ENCODE results near the gene SPATA9.

Gene SPATA9, protein sequence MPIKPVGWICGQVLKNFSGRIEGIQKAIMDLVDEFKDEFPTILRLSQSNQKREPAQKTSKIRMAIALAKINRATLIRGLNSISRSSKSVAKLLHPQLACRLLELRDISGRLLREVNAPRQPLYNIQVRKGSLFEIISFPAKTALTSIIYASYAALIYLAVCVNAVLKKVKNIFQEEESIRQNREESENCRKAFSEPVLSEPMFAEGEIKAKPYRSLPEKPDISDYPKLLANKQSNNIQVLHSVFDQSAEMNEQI

DNA sequence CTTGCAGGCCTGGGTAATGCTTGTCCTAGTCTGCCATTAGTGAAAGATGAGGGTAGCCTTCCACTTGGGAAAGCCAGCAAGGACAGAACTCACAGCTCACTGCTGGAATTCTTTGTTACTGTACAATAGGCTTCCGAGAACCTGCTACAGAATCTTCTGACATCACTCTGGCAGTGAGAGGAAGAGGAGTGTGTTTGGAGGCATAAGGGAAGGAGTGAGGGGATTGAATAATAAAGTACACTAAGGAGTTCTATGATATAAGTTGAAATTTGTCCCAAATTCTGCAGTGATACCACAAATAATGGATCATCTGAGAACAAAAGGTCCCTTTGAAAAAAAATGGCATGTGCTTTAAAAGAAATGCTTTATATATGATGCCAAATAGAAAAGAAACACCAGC lies at the start of gene SPATA9:
Gene SPATA9, minus strand, starts transcription at position 101 of the 400 bp plus-strand sequence. CDS start 137 bp downstream, outside the sequence.
- no peak for DNase-seq

DNA sequence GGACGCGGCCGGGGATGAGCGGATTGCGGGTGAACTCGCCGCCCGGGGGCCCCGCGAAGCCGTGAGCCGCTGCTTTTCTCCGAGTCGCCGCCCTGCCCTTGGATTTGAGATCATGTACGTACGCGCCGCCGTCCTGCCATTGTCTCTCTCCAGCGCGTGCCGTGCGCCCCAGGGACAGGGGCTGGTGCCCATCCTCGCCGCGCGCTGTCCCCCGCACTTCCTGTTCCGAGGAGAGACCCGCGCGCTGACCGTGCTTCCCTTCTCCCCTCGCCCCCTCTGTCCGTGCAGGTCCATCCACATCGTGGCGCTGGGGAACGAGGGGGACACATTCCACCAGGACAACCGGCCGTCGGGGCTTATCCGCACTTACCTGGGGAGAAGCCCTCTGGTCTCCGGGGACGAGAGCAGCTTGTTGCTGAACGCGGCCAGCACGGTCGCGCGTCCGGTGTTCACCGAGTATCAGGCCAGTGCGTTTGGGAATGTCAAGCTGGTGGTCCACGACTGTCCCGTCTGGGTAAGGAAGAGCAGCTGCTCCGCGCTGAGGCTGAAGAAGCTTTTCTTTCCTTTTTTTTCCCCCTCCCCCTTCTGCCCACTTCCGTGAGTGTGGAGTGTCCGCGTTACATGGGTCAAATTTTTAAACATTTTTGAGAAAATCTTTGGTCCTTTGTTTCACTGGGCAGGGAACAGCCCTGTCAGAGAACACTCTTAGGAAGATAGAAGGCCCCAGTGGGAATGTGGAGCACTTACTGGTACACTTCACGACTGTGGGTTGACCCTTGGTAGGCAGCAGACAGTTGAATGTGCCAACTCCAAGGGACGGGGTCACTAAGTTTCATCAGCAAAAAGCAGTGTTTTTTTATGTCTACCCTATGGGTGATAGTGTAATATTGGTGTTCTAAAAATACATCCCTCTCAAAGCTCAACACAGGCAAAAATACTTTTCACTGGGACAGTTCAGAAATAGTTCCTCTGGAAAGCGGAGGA lies 49.1 kb upstream of the SPATA9 start:
- peak; percentile 45 for DNase-seq

DNA sequence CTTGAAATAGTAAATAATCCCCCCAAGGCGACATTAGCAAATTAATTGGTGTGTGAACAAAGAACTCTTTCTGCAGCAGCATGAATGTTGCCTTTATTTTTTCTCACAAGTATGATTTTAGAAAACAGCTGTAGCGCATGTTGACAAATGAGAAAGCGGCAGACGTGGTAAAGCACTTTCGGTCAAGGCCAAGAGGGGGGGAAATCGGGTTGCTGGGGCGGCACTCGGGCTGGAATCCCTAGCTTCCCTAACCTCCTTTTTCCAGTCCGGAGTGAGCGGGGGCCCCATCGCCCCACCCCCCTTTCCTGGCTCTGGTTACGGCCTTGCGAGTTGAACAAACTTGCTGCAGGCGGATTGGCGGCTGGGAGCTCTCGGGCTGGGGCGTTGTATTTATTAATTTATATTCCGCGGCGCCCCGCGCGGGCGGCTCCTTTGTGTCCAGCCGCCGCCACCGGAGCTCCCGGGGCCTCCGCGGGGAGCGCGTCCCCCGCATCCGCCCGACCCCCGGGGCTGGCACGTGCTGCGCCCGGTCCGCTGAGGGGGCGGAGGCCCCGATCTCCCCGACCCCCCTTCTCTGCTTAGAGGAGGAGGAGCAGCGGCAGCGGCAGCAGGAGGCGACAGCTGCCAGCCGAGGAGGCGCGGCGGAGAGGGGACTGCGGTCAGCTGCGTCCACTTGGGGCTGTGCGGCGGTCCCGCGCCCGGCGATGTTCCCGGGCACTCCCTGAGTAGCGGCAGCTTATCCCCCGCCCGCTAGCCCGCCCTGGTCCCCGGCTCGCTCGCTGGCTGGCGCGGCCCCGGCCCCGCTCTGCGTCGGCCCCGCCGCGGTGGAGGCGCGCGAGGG lies 48.2 kb upstream of the SPATA9 start, which contains the start of gene RHOBTB3:
Gene RHOBTB3, plus strand, starts transcription at position 607 of the 841 bp plus-strand sequence. CDS start 347 bp downstream, outside the sequence.
- DNase-seq: peak; percentile 54

DNA sequence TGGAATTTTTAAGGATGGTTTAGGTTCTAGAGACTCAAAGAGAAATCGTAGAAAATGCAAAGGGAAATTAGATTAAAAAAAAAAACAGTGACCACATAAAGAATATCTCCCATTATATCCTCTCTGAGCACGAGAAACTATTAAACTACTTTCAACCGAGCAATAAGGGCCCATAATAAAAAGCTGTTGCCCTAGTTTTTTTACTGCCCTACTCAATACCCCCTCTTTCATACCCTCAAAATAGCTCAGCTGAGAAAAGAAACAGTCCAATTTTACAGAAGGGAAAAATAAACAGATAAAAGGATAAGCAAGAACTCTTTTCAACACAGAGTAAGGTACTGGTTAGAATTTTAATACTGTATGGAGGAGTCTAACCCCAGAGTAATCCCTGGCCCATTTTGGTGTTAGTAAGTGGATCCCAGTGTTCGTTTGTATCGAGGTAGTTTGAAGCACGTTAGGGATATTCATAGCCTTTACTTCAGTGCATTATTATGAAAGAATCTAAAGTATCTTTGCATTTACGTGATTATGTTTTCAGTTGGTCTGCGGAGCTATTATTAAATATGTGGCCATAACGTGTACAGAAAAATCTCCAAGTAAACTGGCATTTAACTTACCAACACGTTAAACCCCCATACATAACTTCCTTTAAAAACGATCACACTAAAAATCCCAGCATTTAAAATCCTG lies 47.4 kb upstream of the SPATA9 start:
- DNase-seq: no peak

DNA sequence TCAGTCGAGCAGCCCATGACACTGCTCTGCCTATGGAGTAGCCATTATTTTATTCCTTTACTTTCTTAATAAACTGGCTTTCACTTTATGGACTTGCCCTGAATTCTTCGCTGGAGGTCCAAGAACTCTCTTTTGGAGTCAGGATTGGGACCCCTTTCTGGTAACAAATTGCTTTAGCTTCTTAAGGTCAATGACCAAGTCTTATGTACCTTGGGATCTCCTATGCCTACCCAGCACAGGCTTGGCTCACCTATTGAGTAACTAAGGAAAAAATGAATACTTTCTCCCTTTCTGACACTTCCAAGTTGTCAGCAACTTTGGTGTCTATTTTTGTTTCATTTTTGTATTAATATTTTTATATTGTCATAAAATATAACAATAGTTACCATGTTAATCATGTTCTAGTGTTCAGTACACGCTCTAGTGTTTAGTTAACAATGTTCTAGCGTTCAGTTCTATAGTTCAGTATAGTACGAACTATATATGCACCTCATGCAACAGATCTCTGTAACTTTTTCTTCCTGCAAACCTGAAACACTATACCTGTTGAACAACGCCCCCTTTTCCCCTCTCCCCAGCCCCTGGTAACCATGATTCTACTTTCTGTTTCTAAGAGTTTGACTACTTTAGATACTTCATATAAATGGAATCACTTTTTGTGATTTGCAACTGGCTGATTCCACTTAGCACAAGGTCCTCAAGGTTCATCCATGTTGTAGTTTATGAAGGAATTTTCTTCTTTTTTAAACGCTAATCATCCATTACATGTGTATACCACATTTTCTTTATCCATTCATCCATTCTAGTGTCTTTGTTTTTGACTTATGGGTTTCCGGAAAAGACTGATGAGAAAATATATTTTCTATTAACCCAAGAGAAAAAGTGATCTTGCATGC lies 46.6 kb upstream of the SPATA9 start:
- DNase-seq: no peak

DNA sequence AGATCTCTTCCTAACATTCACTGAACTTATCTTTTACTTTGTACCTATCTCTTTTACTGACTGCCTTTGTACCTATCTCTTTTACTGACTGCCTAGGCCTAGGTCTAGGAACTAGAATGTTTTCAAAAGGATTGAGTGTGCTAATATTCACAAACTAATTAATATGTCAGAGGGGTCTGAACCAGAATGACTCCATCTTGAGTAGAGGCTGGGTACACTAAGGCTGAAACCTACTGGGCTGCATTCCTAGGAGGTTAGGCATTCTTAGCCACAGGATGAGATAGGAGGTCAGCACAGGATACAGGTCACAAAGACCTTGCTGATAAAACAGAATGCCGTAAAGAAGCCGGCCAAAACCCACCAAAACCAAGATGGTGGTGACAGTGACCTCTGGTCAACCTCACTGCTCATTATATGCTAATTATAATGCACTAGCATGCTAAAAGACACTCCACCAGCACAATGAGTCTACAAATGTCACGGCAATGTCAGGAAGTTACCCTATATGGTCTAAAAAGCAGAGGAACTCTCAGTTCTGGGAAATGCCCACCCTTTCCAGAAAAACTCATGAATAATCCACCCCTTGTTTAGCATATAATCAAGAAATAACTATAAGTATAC lies 45.8 kb upstream of the SPATA9 start:
- no peak for DNase-seq

DNA sequence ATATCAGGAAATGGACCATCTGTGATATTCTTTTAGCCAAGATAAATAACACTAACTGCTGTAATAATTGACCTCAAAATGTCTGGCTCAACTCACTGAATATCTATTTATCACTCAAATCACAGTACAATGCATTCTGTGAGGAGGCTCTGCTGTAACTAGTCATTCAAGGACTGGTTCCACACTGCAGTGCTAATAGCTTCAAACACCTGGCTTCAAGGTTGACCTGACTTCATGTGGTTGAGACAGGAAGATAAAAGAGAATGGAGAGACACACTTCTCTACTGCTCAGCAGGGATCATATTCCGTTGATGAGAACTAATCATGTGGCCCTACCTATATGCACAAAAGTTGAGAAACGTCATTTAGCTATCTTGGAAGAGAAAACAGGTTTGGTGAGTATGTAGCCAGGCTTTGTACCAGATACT lies 45.0 kb upstream of the SPATA9 start:
- no peak for DNase-seq

DNA sequence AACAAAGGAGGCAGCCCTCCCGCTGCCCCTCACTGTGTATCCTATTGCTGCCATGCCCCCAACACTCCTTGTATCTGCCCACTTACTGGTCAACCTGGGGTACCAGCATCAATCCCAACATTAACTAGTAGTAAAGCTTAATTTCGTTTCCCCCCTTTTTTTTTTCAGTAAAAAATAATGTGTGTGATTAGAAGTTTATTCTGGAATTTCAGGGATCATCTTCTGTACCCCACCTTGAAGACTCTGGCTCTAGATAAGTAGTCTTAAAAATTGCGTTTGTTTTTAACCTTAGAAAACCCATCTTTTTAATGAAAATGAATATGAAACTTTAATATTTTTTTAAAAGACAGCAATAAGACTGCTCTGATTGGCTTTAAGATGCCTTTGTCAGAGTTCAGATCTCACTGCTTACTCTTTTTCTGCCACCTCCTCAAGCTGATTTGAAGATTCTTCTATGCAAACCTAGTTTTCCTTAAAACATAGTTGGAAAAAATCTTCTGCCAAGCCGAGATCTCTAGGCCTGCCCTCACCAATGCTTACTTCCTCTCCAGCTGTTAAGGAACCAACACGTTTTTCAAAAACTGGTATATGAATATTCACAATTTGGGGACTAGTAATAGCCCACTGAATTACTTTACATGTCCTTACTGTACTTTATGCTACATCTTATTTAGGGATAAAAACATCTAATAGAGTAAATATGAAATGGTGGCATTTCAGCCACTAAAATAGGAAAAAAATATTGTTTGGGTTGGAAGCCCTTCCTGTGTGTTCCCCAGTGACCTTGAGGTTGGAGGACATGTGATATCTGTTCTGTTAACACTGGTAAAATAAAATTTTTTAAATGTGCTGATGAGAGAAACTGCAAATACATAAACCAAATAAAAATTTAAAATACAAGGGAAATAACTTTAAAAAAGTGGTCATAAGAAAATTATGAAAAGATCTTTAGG lies 44.3 kb upstream of the SPATA9 start:
- DNase-seq: no peak

DNA sequence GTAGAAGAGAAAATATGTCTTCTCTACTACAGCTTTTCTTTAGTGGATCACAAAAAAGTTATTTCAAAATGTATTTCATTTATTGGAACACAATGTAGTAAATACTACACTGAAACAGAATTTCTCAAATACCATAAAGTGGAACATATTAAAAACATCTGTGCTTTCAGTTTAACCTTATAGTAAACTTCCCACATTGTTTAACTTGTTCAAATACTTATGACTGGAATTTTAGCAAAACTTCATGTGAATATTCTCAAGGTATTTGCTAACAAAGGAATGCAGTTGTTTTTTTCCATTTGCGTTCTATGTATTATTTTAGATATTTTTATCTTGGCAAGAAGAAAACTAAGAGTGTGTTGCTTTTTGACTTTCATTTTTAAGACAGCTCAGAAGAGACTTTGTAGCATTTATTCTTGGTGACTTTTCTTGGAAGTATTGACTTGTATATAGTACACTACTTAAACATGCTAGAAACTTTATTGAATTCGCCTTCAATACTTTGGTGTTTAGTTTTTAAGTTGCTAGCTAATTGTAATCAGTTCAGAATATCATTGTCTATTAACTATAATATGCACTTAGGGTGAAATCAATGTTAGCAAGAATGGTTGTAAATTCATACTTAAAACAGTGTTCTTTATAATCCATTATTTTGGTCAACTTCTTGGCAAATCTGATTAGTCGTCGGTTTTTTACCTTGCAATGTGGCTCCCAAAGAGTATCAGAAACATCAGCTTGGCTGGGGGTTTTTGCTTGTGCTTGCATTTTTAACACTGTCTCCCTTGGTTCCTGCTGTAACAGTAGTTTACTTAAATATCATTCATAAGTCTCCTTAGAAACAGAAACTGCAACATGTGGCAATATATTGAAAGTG lies 43.4 kb upstream of the SPATA9 start:
- no peak for DNase-seq

DNA sequence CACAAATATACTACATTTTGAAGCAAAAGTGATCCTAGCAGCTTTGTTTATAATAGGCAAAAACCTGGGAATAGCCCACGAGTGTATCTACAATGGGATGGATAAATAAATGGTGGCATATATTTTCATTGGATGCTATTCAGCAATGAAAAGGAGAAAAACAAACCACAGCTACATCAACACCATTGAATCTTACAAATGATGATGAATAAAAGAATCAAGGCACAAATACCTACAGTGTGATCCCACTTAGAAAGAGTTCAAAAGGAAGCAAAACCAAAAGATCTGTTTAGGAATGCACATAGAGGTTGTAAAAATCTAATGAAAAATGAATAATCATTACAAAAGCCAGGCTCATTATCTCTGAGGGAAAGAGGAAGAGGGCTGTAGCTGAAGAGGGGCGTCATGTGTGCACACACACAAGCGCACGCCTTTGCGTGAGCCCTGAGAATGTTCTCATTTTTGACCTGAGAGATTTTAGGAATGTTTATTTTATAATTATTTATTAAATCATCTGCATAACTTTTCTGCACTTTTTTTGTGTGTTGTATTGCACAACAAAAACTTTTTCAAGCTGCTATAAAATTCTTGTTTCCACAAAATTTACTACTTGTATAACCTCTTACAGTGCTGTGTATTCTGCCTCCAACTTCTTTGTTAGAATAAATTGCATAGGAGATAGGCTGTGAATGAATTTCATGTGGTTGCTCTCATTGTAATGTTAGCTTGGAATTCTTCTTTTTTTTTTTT lies 42.5 kb upstream of the SPATA9 start:
- no peak for DNase-seq

DNA sequence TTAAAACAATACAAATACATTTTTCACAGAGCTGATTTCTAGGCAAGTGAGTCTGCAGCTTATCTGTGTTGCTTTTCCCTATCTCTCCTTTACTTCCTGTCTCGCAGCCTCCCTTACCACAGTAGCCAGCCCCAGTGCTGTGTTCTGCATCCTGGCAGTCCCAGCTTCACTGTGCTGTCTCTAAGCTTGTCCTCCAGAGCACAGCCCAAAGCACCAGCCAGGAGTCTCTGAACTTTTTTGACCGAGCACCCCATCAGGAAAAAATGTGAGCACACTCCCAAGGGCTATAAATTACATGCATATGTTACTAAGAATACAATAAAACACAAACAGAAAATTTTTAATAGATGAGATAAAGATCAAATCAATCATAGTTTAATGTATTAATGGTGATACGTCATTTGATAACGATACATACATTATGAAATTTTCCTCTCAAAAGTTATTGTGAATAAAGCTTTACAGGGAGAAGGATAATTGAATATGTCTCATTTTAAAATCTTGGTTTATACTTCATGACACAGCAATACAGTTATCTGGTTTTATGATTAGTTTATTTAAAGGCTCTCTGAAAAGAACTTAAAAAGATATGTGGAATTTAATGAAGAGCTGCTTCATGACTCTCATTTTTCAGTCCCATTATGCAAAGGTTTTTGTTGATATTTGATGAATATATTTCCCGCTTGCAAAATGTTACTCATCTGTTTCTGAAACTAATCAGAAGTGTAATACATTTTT lies 41.0 kb upstream of the SPATA9 start:
- DNase-seq: no peak

DNA sequence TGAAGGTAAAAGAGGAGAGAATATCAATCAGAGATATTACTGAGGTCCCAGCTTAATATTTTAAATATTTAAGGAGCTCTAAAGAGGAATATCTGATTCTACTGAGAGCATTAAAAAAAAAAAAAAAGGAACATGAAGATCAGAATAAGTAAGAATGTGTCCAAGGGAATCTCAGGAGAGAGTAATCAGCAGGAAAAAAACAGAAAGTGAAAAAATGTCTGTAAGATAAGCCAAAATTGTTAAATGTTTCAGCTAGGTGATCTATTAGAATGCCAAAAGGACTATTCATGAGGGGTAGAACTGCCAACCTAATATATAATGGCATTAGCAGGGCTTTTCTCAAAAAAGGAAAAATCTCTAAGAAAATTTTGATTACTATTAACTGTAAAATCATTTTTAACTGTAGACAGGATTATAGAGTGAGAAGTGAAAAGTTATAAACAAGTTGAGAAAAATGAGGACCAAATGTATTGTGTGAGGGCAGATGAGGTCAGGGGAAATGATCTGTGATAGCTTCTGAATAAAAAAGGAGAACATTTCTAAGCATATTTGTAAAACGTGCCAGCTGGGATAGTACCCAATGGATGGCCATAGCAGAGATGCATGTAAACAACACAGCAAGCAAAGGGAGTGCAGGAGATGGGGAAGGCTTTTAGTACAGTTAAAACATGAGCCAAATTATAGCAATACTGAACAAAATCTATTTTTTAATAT lies 38.9 kb upstream of the SPATA9 start:
- no peak for DNase-seq

DNA sequence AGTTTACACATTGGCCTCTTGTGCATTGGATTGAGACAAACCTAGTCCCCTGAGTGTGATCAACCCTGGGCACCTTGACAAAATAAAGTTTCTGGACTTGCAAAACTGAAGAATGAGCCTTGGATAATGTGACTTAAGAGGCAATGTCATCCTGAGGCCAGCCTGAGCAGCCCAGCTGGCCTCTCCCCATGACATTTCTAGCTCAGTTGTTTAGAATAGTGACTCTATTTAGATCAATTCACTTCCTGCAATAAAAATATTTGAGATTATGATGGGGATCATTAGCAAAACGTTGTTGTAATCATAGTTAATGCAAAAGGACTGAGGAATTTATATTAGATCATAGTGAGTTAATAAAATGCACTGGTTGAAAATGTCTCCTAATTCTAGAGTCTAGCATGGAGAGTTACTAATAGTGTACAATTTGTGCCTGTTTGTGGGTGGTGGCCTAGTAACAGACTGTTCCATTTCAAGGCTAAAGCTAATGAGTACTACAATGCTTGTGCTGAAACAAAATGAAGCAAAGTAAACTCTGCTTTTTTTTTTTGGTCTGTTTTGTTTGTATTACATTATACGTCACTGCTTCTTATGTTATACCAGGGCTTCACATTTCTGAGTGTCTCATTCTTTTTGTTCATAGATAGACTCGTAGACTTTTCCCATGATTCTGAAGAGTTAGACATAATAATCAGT lies 37.4 kb upstream of the SPATA9 start:
- no peak for DNase-seq

DNA sequence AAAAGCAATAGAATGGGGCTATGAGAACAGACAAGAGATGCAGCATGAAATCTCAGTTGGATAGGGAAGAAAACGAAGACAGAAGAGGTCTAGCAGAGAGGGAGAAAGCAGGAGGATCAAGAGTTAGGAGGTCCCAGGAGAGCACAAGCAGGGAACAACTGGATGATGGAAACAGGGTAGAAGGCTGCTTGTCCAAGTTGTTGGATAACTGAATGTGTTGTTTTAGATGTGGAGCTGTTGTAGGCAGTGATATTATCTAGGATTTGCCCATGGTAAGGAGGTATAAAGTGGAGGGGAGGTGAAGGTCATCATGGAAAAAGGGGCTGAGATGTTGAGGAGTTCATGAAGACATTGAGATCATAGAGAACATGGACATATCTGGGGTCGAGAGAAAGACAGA lies 35.9 kb upstream of the SPATA9 start:
- DNase-seq: no peak

DNA sequence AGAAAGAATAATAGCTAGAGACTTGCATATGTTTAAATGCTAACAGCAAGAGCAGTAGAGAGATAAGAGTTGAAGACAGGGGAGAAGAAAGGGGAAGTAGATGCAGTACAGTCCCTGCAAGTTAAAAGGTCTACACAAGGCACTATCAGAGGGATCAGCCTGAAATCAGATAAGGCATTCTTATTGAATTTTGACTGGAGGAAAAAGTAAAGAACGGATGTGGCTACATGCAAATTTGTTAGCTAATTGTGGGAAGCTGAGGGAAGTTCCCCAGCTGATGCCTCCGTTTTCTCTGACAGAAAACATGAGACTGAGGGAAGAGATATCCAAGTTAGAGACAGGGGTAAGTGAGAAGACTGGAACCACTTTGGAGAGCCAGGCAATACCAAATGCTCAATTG lies 35.4 kb upstream of the SPATA9 start:
- no peak for DNase-seq

DNA sequence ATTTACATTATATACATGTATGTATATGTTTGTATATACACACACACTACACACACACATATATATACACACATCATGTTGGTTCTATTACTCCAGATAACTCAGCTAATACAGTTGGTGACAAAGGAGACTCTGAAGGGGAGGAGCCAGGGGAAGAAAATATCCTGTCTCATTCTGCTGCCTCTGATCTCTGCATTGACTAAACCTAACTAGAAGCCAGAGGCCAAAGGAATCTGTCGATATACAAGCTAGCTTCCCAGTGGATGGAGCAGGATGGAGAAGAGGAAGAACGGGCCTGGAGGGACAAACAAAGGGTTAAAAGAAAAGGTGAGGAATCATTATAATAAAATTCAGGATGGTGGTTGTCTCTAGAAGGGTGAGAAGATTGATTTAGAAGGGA lies 34.6 kb upstream of the SPATA9 start:
- DNase-seq: no peak

Measured in stimulated activated CD4-positive, alpha-beta T cell treated with anti-CD3 and anti-CD28 coated beads, Interleukin-4, amount 100 ng/mL, for 1 hour (primary cell).